Natural killer cell treated with Interleukin-12 subunit alpha and Interleukin-12 subunit beta and Interleukin-15 and Interleukin-18, amount 100 ng/mL, for 72 hours (primary cell): ENCODE measurements around the gene MAP3K14. TPM values are rescaled to one million over a fixed set of nuclear protein-coding genes. Genes with fewer than 3 reads are reported as not detected.

Source experiments
- ATAC-seq, 2 donors: fragments of 150-1000 bp; cut with Tn5 transposase in 1 of 2; sonication (Bioruptor Pico), chemical (Tn5 transposase) in 1 of 2; 2 replicates each; pipeline ENCODE4 v1.10.0; 2021
- DNase-seq: peaks from one replicate; pipeline ENCODE4 v3.0.0; 2022; ENCODE audit warnings: low spot score
- H3K27ac Mint-ChIP-seq, 2 donors: 1 replicate in 1 of 2; 2 replicates in 1 of 2; pipeline ENCODE4 v1.8.0; 2022; ENCODE audit warnings: mixed read lengths in 2 of 2, mild to moderate bottlenecking in 1 of 2, moderate library complexity in 1 of 2
- H3K27me3 Mint-ChIP-seq, 2 donors: 1 replicate in 1 of 2; 2 replicates in 1 of 2; pipeline ENCODE4 v1.8.0; 2022; ENCODE audit warnings: mixed read lengths in 2 of 2
- H3K36me3 Mint-ChIP-seq: one replicate; pipeline ENCODE4 v1.8.0; 2022; ENCODE audit warnings: mixed read lengths
- H3K4me1 Mint-ChIP-seq, 2 donors: 1 replicate in 1 of 2; 2 replicates in 1 of 2; pipeline ENCODE4 v1.8.0; 2022; ENCODE audit warnings: low read depth in 2 of 2, mixed read lengths in 2 of 2, mild to moderate bottlenecking in 1 of 2
- H3K4me3 Mint-ChIP-seq: one replicate; pipeline ENCODE4 v1.8.0; 2022; ENCODE audit warnings: mixed read lengths
- H3K9me3 Mint-ChIP-seq: 2 replicates; pipeline ENCODE4 v1.8.0; 2022; ENCODE audit warnings: mixed read lengths
- total RNA-seq, 2 donors: library from RNA; stranded (reverse); gene quantifications; one replicate each; pipeline ENCODE4 v1.2.3, GENCODE V29; 2022

Gene MAP3K14
- total RNA-seq, 2 donors from 2014 or later = 65.9 to 75.4 TPM

GRCh38 chr17:45317111-45317928, 500 bp upstream of the MAP3K14 start:
- no peaks in the 10 kb centered on the region for H3K27me3 Mint-ChIP-seq
- H3K27ac Mint-ChIP-seq = peak overlapping the region; percentile 91 to 96

GRCh38 chr17:45315648-45316433, 979 bp downstream of the MAP3K14 start:
- Mint-ChIP-seq H3K27ac (peak overlapping the region; percentile 96 to 98), H3K4me3 (peak overlapping the region; percentile 100), H3K36me3 (peaks cover 24% of the 10 kb centered on the region), H3K4me1 (peaks cover 67 to 80% of the 10 kb centered on the region in 2 donors), H3K27me3 (no peaks in the 10 kb centered on the region), H3K9me3 (no peaks in the 10 kb centered on the region)
- ATAC-seq (no peak), DNase-seq (no peak)

More at GRCh38 chr17:45317111-45317928, 500 bp upstream of the MAP3K14 start:
- ATAC-seq (peak; percentile 87 to 93), DNase-seq (peak; percentile 100)
- no peaks in the 10 kb centered on the region for H3K9me3 Mint-ChIP-seq
- H3K36me3 Mint-ChIP-seq = peaks cover 24% of the 10 kb centered on the region
- peak overlapping the region; percentile 92 for H3K4me3 Mint-ChIP-seq
- H3K4me1 Mint-ChIP-seq = peaks cover 68 to 80% of the 10 kb centered on the region in 2 donors

GRCh38 chr17:45314741-45315647, 1.8 kb downstream of the MAP3K14 start:
- Mint-ChIP-seq H3K36me3 (peaks cover 29% of the 10 kb centered on the region), H3K4me3 (peak overlapping the region; percentile 100), H3K27ac (peak overlapping the region; percentile 96 to 98), H3K4me1 (peaks cover 69 to 82% of the 10 kb centered on the region in 2 donors), H3K27me3 (no peaks in the 10 kb centered on the region), H3K9me3 (no peaks in the 10 kb centered on the region)
- ATAC-seq (no peak), DNase-seq (no peak)

GRCh38 chr17:45313996-45314740, 2.7 kb downstream of the MAP3K14 start:
- H3K36me3 Mint-ChIP-seq = peaks cover 29% of the 10 kb centered on the region
- peak overlapping the region; percentile 96 to 98 for H3K27ac Mint-ChIP-seq
- no peaks in the 10 kb centered on the region for H3K27me3 Mint-ChIP-seq
- DNase-seq (no peak), ATAC-seq (no peak)
- no peaks in the 10 kb centered on the region for H3K9me3 Mint-ChIP-seq
- peak overlapping the region; percentile 100 for H3K4me3 Mint-ChIP-seq
- peaks cover 69 to 77% of the 10 kb centered on the region in 2 donors for H3K4me1 Mint-ChIP-seq

GRCh38 chr17:45313421-45313771, 3.4 kb downstream of the MAP3K14 start:
- Mint-ChIP-seq H3K9me3 (no peaks in the 10 kb centered on the region), H3K4me1 (peaks cover 68 to 76% of the 10 kb centered on the region in 2 donors), H3K27me3 (no peaks in the 10 kb centered on the region), H3K27ac (peak overlapping the region; percentile 96 to 98), H3K4me3 (peak overlapping the region; percentile 100), H3K36me3 (peaks cover 29% of the 10 kb centered on the region)
- DNase-seq (no peak), ATAC-seq (no peak)

GRCh38 chr17:45312477-45313420, 4.1 kb downstream of the MAP3K14 start:
- Mint-ChIP-seq H3K36me3 (peaks cover 29% of the 10 kb centered on the region), H3K27me3 (no peaks in the 10 kb centered on the region), H3K4me3 (peak overlapping the region; percentile 100), H3K4me1 (peaks cover 74 to 83% of the 10 kb centered on the region in 2 donors), H3K9me3 (no peaks in the 10 kb centered on the region), H3K27ac (peak overlapping the region; percentile 96 to 98)
- ATAC-seq (no peak), DNase-seq (no peak)

- H3K27me3 Mint-ChIP-seq = no peaks in the 10 kb centered on the region
- H3K27ac Mint-ChIP-seq = peak overlapping the region; percentile 96 to 98
- peak; percentile 90 for DNase-seq
- H3K36me3 Mint-ChIP-seq = peaks cover 29% of the 10 kb centered on the region
- ATAC-seq = peak; percentile 64 to 77
- peaks cover 76 to 81% of the 10 kb centered on the region in 2 donors for H3K4me1 Mint-ChIP-seq
- H3K9me3 Mint-ChIP-seq = no peaks in the 10 kb centered on the region
- peak overlapping the region; percentile 100 for H3K4me3 Mint-ChIP-seq
Measured at GRCh38 chr17:45311760-45312476, 4.9 kb downstream of the MAP3K14 start.

GRCh38 chr17:45311401-45311759, 5.4 kb downstream of the MAP3K14 start:
- ATAC-seq = no peak
- H3K27me3 Mint-ChIP-seq = no peaks in the 10 kb centered on the region
- peak overlapping the region; percentile 96 to 98 for H3K27ac Mint-ChIP-seq
- H3K4me3 Mint-ChIP-seq = peak overlapping the region; percentile 100
- H3K9me3 Mint-ChIP-seq = no peaks in the 10 kb centered on the region
- no peak for DNase-seq
- H3K4me1 Mint-ChIP-seq = peaks cover 79 to 86% of the 10 kb centered on the region in 2 donors
- H3K36me3 Mint-ChIP-seq = peaks cover 29% of the 10 kb centered on the region

GRCh38 chr17:45310380-45311324, 6.2 kb downstream of the MAP3K14 start:
- Mint-ChIP-seq H3K4me3 (peak overlapping the region; percentile 100), H3K27me3 (no peaks in the 10 kb centered on the region), H3K27ac (peak overlapping the region; percentile 96 to 98), H3K9me3 (no peaks in the 10 kb centered on the region), H3K4me1 (peaks cover 80 to 87% of the 10 kb centered on the region in 2 donors), H3K36me3 (peaks cover 24% of the 10 kb centered on the region)
- no peak for DNase-seq
- ATAC-seq = no peak

- Mint-ChIP-seq H3K36me3 (peaks cover 15% of the 10 kb centered on the region), H3K4me1 (peaks cover 76 to 83% of the 10 kb centered on the region in 2 donors), H3K4me3 (peak overlapping the region; percentile 50), H3K9me3 (no peaks in the 10 kb centered on the region), H3K27ac (peak overlapping the region; percentile 96 to 98), H3K27me3 (no peaks in the 10 kb centered on the region)
- DNase-seq = no peak
- ATAC-seq = no peak
Measured at GRCh38 chr17:45309400-45309799, 7.4 kb downstream of the MAP3K14 start.

- Mint-ChIP-seq H3K4me3 (peak overlapping the region; percentile 50), H3K4me1 (peaks cover 74 to 81% of the 10 kb centered on the region in 2 donors), H3K9me3 (no peaks in the 10 kb centered on the region)
Measured at GRCh38 chr17:45308840-45309239, 8.0 kb downstream of the MAP3K14 start.

More at GRCh38 chr17:45308840-45309239, 8.0 kb downstream of the MAP3K14 start:
- DNase-seq (no peak), ATAC-seq (no peak)
- H3K36me3 Mint-ChIP-seq = peaks cover 17% of the 10 kb centered on the region
- H3K27ac Mint-ChIP-seq = peak overlapping the region; percentile 96 to 98
- H3K27me3 Mint-ChIP-seq = no peaks in the 10 kb centered on the region
